ENCODE data around the gene UQCR10.
"Not testable (repeated sequence)": the region's sequence is repeated elsewhere in the genome, so short reads cannot be mapped to it uniquely, and the experiment has no call there.

Gene UQCR10

GRCh38 chr22:29737251-29738117 is 29.7 kb upstream of the UQCR10 start:
- DNase-seq: no peak

- DNase-seq: no peak
Measured at GRCh38 chr22:29738118-29738815, 28.9 kb upstream of the UQCR10 start.

GRCh38 chr22:29739346-29739875 is 27.8 kb upstream of the UQCR10 start:
- DNase-seq: no peak

DNA sequence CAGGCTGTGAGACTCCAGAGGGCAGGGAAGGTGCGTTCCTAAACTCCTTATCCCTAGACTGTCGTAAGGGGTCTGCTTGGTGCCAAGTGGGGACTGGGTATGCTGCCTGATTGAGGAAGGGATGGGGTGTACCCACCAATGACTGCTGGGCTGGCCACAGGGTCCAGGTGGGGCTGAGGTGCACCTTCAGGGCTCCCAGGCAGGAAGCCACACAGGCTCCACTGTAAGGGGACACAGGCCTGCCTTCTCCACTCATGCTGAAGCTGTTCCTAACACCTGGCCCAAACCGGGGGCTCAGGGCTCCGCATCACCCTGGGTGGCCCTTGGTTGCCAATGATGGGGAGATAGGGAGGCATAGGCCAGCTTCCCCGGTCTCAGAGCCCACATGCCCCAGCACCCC is 27.0 kb upstream of the UQCR10 start:
- DNase-seq: no peak

- no peak for DNase-seq
Measured at GRCh38 chr22:29741926-29742325, 25.2 kb upstream of the UQCR10 start.

DNA sequence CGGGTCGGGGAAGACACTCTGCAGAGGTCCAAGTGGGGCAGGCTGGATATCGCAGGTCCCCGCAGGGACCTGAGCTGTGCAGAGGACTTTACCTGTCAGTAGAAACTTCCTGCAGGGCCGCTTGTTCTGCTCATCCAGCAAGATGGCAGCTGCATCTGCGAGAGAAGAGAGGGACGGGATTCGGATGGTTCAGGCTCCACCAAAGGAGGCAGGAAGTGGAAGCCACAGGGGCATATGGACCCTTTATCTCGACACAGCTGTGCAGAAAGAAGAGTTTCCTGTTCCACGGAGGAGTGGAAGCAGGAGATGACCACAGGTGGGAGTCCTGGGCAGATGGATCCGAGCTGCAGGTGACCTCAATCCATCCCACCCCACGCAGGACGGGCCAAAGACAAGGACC is 24.8 kb upstream of the UQCR10 start:
- no peak for DNase-seq

DNA sequence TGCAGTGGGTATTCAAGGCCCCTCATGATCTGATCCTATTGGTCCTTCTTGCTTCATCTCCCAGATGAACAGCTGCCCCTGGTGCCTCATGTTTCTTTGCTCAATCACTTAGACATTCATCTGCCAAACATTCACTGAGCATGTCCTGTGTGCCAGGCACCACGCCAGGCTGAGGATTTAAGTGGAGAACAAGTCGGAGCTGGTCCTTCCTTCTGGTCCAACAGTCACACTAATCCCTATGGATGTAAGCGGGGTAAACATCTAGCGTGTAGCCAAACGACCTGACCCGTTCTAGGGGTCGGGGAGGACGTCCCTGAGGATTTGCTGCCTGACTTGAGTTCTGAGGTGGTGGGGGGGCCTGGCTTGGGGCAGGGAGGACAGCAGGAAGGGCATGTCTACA is 22.3 kb upstream of the UQCR10 start:
- DNase-seq: no peak

- DNase-seq: no peak
Measured at GRCh38 chr22:29747832-29748231, 19.3 kb upstream of the UQCR10 start.

DNA sequence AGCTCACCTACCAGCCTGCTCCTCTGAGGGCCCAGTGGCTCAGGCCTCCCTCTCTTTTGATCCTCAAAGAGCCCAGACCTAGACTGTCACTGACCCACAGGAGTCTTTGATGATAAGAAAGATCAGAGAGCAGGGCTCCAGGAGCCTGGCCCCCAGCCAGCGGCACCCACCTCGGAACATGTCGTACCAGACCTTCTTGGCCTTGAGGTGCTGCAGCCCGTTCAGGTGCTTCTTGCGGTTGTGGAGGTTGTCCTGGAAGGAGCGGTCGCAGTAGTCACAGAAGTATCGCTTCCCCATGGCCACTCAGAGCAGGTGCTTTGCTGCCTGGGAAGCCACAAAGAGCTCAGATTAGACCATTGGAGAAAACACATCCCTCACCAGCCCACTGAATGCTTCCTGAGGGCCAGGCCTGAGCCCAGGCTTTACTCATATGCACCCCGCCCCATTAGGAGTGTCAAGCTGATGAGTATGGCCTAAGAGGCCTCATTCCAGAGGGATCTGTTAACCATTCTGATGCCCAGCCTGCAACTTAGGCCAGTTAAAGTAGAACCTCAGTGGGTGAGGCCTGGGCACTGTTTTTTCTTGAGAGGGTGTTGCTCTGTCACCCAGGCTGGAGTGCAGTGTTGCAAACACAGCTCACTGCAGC is 18.8 kb upstream of the UQCR10 start:
- DNase-seq: no peak

DNA sequence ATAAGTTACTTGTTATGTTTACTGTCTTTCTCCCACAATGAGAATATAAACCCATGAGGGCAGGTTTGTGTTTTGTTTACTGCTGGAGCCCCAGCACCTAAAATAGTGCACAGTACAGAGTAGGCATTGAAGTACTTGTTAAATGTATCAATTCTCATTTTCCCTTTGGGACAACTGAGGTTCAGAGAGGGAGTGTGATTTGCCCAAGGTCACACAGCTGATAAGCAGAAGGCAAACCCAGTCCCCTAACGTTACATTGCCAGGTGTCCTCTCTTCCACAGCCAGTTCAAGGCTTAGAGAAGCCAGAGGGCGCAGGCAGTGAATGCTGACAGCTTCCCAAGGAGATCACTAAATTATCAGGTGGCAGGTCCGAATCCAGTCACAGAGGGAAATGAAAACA is 17.1 kb upstream of the UQCR10 start:
- DNase-seq: no peak

- DNase-seq: peak; percentile 41
Measured at GRCh38 chr22:29750559-29751538, 16.3 kb upstream of the UQCR10 start.

DNA sequence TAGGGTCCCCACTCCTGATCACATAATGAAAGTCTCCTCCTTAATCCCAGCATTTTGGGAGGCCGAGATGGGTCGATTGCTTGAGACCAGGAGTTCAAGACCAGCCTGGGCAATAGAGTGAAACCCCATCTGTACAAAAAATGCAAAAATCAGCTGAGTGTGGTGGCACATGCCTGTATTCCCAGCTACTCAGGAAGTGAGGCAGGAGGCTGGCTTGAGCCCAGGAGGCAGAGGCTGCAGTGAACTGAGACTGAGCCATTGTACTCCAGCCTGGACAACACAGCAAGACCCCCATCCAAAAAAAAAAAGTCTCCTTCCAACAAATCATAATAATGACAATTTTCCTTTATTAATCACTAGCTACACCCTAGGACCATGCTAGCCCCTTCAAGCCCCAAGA is 15.5 kb upstream of the UQCR10 start:
- DNase-seq: no peak

DNA sequence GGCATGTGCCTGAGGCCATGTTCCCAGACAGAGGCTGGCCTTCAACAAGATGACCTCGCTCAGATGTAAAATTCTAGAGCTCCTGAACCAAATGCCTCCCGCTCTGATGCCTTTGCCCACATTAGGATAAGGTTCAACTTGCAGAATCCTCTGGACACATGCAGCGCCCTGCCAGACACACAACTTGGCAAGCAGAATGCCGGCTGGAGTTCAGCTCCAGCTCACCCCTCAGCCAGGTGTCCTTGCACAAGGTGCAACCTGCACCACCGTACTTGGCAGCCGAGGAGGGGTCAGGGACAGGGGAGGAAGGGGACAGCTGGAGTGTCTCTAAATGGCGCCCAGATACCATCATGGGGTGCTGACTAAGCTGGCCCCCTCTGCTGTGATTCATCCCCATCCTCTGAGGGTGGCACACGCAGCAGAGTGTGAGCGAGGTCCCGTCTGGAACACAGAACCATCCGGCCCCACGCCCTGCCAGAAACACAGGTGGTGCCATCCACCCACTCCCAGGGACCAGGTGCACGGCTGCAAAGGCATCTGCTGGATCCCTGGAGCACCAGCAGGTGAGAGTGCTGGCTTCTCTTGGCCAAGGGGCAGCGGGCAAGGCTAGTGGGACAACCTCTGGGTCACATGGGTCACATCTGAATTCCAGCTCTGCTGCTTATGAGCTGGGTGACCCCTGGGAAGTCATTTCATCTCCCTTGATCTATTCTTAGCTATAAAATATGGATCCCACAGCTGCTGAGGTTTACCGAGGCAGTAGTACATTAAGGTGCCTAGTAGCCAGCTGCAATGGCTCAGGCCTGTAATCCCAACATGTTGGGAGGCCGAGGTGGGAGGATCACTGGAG is 13.1 kb upstream of the UQCR10 start:
- DNase-seq: no peak

GRCh38 chr22:29754658-29755395 is 12.3 kb upstream of the UQCR10 start:
- not testable (repeated sequence) for DNase-seq

DNA sequence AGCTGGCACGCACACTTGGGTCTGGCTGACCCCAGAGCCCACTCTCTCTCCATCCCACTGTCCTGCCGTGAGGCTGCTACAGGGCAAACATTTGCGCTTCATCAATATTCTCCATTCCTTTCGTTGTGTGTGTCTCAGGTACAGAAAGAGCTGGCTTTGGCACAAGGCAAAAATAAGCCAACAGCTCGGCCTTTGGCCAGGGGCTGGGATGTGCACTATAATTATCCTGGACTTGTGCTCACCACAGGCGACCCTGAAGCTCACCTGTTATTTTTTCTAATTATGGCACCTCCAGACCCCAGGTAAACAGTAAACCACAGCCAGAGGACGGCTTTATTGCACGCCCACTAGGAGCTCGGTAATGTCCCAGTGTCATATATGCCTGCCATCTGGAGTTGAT is 11.3 kb upstream of the UQCR10 start:
- DNase-seq: no peak

- DNase-seq: no peak
Measured at GRCh38 chr22:29756341-29756740, 10.8 kb upstream of the UQCR10 start.

- DNase-seq: no peak
Measured at GRCh38 chr22:29757096-29757495, 10.1 kb upstream of the UQCR10 start.

GRCh38 chr22:29758068-29758622 is 9.0 kb upstream of the UQCR10 start:
- DNase-seq: no peak

- DNase-seq: no peak
Measured at GRCh38 chr22:29758959-29759358, 8.2 kb upstream of the UQCR10 start.

GRCh38 chr22:29762263-29762662 is 4.9 kb upstream of the UQCR10 start:
- DNase-seq: no peak

Measured in CD4-positive, alpha-beta T cell treated with Interleukin-12 subunit alpha and Interleukin-12 subunit beta, for 1 hour (primary cell).